ENCODE results near the gene IFITM2. TPM values are rescaled to one million over a fixed set of nuclear protein-coding genes. Genes with fewer than 3 reads are reported as not detected.
"Not testable (repeated sequence)": the region's sequence is repeated elsewhere in the genome, so short reads cannot be mapped to it uniquely, and the experiment has no call there.

IFITM2 gene
- total RNA-seq, 1 experiment from 2014 or later = 421 TPM

GRCh38 chr11:346529-346928 is 38.9 kb downstream of the IFITM2 start:
- H2BK20ac ChIP-seq (ENCODE audit: low read depth, low read length, poor library complexity, severe bottlenecking) = no peak overlapping the region
- H3K36me3 Mint-ChIP-seq (ENCODE audit: insufficient read depth in 1 of 3, low read depth in 3 of 3) = 0 out of 7 replicates have a peak, but pooled peaks cover 0 to 2% (median 0%) of the 10 kb centered on the region in 3 experiments
- H2BK5ac ChIP-seq (ENCODE audit: insufficient read length, low read length) = no peak overlapping the region
- no peak overlapping the region for H2BK120ac ChIP-seq (ENCODE audit: low read depth, low read length, poor library complexity, severe bottlenecking)
- no peak overlapping the region for H3K27ac ChIP-seq (ENCODE audit: insufficient read length, low read depth, low read length)
- no peak overlapping the region for H3K4me2 ChIP-seq (ENCODE audit: insufficient read depth, insufficient read length, low read length)
- no CpG with 5 or more reads among the region's 3 CpGs for WGBS (ENCODE audit: extremely low coverage, insufficient read length, low lambda C conversion rate)
- no peak overlapping the region for H3K18ac ChIP-seq (ENCODE audit: insufficient read length, low read depth, low read length)
- no peak for DNase-seq
- no peak overlapping the region for H2BK12ac ChIP-seq (ENCODE audit: insufficient read length, low read depth, low read length)
- H3K56ac ChIP-seq (ENCODE audit: insufficient read length, low read depth, low read length) = no peak overlapping the region
- no peak overlapping the region for H4K8ac ChIP-seq (replicated peaks; ENCODE audit: insufficient read length, low read depth, low read length)
- no peak overlapping the region for H3K14ac ChIP-seq (ENCODE audit: insufficient read depth, low read length)
- no peaks in the 10 kb centered on the region; the same call in 1 of the 2 replicates for H3K79me2 ChIP-seq (ENCODE audit: insufficient read depth, low read length)
- no peaks in the 10 kb centered on the region for H3K4me1 ChIP-seq (ENCODE audit: insufficient read depth, low read length)
- H3K9me3 ChIP-seq (ENCODE audit: control insufficient read depth, low read depth, low read length) = no peaks in the 10 kb centered on the region
- H3K27ac Mint-ChIP-seq = no peak overlapping the region
- no peak overlapping the region for H2AK5ac ChIP-seq (ENCODE audit: insufficient read length, low read length)
- no peak overlapping the region for H4K91ac ChIP-seq (ENCODE audit: insufficient read length, low read depth, low read length)
- H4K20me1 ChIP-seq (ENCODE audit: control insufficient read depth, insufficient read depth, insufficient read length) = no peaks in the 10 kb centered on the region
- H3K9me3 Mint-ChIP-seq = peaks cover 0 to 2% of the 10 kb centered on the region in 2 experiments; a peak in 3 of 5 replicates
- no peaks in the 10 kb centered on the region for H3K23me2 ChIP-seq (ENCODE audit: insufficient read length, low read depth, low read length, poor library complexity, severe bottlenecking)
- H3K9ac ChIP-seq (ENCODE audit: extremely low read depth, insufficient read length, low read length) = no peak overlapping the region
- no peak overlapping the region for H2AFZ ChIP-seq (ENCODE audit: low read length)
- H2BK15ac ChIP-seq (ENCODE audit: low read depth, low read length) = no peak overlapping the region
- H3K4ac ChIP-seq (ENCODE audit: low read depth, low read length) = no peak overlapping the region
- no peak overlapping the region for H3T11ph ChIP-seq (ENCODE audit: low read length)
- peaks cover 21 to 24% of the 10 kb centered on the region in 2 experiments for H3K4me1 Mint-ChIP-seq
- H4K5ac ChIP-seq (ENCODE audit: insufficient read length, low read depth, low read length) = no peak overlapping the region
- H3K27me3 Mint-ChIP-seq (ENCODE audit: low read depth) = peaks cover 9% of the 10 kb centered on the region
- no peak for TF ChIP-seq CTCF (conservative IDR thresholded peaks at IDR 0.05)
- H3K23ac ChIP-seq (ENCODE audit: insufficient read length, low read depth, low read length) = no peak overlapping the region
- H3K79me1 ChIP-seq (ENCODE audit: insufficient read depth, low read depth, low read length, poor library complexity, severe bottlenecking) = no peaks in the 10 kb centered on the region
- H3K4me3 Mint-ChIP-seq = no peak overlapping the region
- H3K27me3 ChIP-seq (ENCODE audit: insufficient read depth, low read length) = no peaks in the 10 kb centered on the region

GRCh38 chr11:349270-349954 is 41.8 kb downstream of the IFITM2 start:
- not testable (repeated sequence) for H3K14ac ChIP-seq (ENCODE audit: insufficient read depth, low read length); H3K9ac ChIP-seq (ENCODE audit: extremely low read depth, insufficient read length, low read length); H3K4me2 ChIP-seq (ENCODE audit: insufficient read depth, insufficient read length, low read length); H2BK20ac ChIP-seq (ENCODE audit: low read depth, low read length, poor library complexity, severe bottlenecking); H3T11ph ChIP-seq (ENCODE audit: low read length); H3K4me3 Mint-ChIP-seq; H4K8ac ChIP-seq (replicated peaks; ENCODE audit: insufficient read length, low read depth, low read length); H4K20me1 ChIP-seq (ENCODE audit: control insufficient read depth, insufficient read depth, insufficient read length); H3K4me1 ChIP-seq (ENCODE audit: insufficient read depth, low read length); H2BK15ac ChIP-seq (ENCODE audit: low read depth, low read length); H2AK5ac ChIP-seq (ENCODE audit: insufficient read length, low read length); H3K79me1 ChIP-seq (ENCODE audit: insufficient read depth, low read depth, low read length, poor library complexity, severe bottlenecking); DNase-seq; H3K23ac ChIP-seq (ENCODE audit: insufficient read length, low read depth, low read length); H3K27me3 ChIP-seq (ENCODE audit: insufficient read depth, low read length); H2AFZ ChIP-seq (ENCODE audit: low read length); H3K23me2 ChIP-seq (ENCODE audit: insufficient read length, low read depth, low read length, poor library complexity, severe bottlenecking); H3K56ac ChIP-seq (ENCODE audit: insufficient read length, low read depth, low read length); H3K4ac ChIP-seq (ENCODE audit: low read depth, low read length); H2BK5ac ChIP-seq (ENCODE audit: insufficient read length, low read length); H3K18ac ChIP-seq (ENCODE audit: insufficient read length, low read depth, low read length); H3K79me2 ChIP-seq (ENCODE audit: insufficient read depth, low read length); H3K36me3 Mint-ChIP-seq (ENCODE audit: insufficient read depth in 1 of 3, low read depth in 3 of 3); H3K27ac ChIP-seq (ENCODE audit: insufficient read length, low read depth, low read length); H2BK12ac ChIP-seq (ENCODE audit: insufficient read length, low read depth, low read length); H3K9me3 ChIP-seq (ENCODE audit: control insufficient read depth, low read depth, low read length); H4K5ac ChIP-seq (ENCODE audit: insufficient read length, low read depth, low read length); H2BK120ac ChIP-seq (ENCODE audit: low read depth, low read length, poor library complexity, severe bottlenecking); H4K91ac ChIP-seq (ENCODE audit: insufficient read length, low read depth, low read length); H3K9me3 Mint-ChIP-seq
- Mint-ChIP-seq H3K4me1 (peaks cover 24 to 35% of the 10 kb centered on the region in 2 experiments), H3K27ac (peak overlapping the region in 1 of 3 experiments; percentile 82; a peak in 1 of 7 replicates), H3K27me3 (ENCODE audit: low read depth) (peaks cover 13% of the 10 kb centered on the region)
- 100% methylated on average over 1 of the region's 8 CpGs for WGBS (ENCODE audit: extremely low coverage, insufficient read length, low lambda C conversion rate)
